GM18511 (cell line): ENCODE data around the gene KMT2D.

Source experiments
- ATAC-seq: cut with Tn5 transposase; IDR thresholded peaks from one replicate; pipeline ENCODE4 v1.9.1; 2021; ENCODE audit warnings: mild to moderate bottlenecking, moderate library complexity; ENCODE audit not compliant: unreplicated experiment

The KMT2D gene

GRCh38 chr12:49038291-49038955, 22.2 kb downstream of the KMT2D start:
- no peak for ATAC-seq

- ATAC-seq = no peak
Observed at GRCh38 chr12:49037947-49038237, 22.7 kb downstream of the KMT2D start.

GRCh38 chr12:49037111-49037946, 23.3 kb downstream of the KMT2D start:
- no peak for ATAC-seq

- no peak for ATAC-seq
Observed at GRCh38 chr12:49036029-49036428, 24.6 kb downstream of the KMT2D start.

GRCh38 chr12:49034286-49034622, 26.3 kb downstream of the KMT2D start:
- no peak for ATAC-seq

- no peak for ATAC-seq
Observed at GRCh38 chr12:49033611-49034285, 26.8 kb downstream of the KMT2D start.

GRCh38 chr12:49032679-49033447, 27.7 kb downstream of the KMT2D start:
- no peak for ATAC-seq

GRCh38 chr12:49032276-49032675, 28.3 kb downstream of the KMT2D start:
- no peak for ATAC-seq

GRCh38 chr12:49031573-49032161, 28.9 kb downstream of the KMT2D start:
- ATAC-seq = no peak

- ATAC-seq = no peak
Observed at GRCh38 chr12:49030714-49031572, 29.7 kb downstream of the KMT2D start.

- ATAC-seq = no peak
Observed at GRCh38 chr12:49030119-49030518, 30.5 kb downstream of the KMT2D start.

- no peak for ATAC-seq
Observed at GRCh38 chr12:49028666-49029275, 31.8 kb downstream of the KMT2D start.

- ATAC-seq = no peak
Observed at GRCh38 chr12:49027846-49028555, 32.6 kb downstream of the KMT2D start.

- ATAC-seq = no peak
Observed at GRCh38 chr12:49026678-49027480, 33.7 kb downstream of the KMT2D start.

- no peak for ATAC-seq
Observed at GRCh38 chr12:49026101-49026500, 34.5 kb downstream of the KMT2D start.

GRCh38 chr12:49025463-49025862, 35.1 kb downstream of the KMT2D start:
- ATAC-seq = no peak

- no peak for ATAC-seq
Observed at GRCh38 chr12:49024543-49024942, 36.1 kb downstream of the KMT2D start.

GRCh38 chr12:49023812-49024211, 36.8 kb downstream of the KMT2D start:
- no peak for ATAC-seq
